H9 (cell line): ENCODE data around the gene FBXO28. TPM values are rescaled to one million over a fixed set of nuclear protein-coding genes. Genes with fewer than 3 reads are reported as not detected.

ENCODE experiments used
- DNase-seq: peaks from one replicate; pipeline ENCODE4 v3.0.0-alpha.2; 2017
- H2AFZ ChIP-seq: one replicate; pipeline ENCODE4 v1.6.1; 2013; ENCODE audit warnings: mild to moderate bottlenecking, low read length, control low read depth, moderate library complexity
- H2AK5ac ChIP-seq: 2 replicates; pipeline ENCODE4 v1.6.1; 2013; ENCODE audit warnings: low read length, control low read depth, mixed read lengths; ENCODE audit not compliant: insufficient read length
- H2BK120ac ChIP-seq: one replicate; pipeline ENCODE4 v1.6.1; 2013; ENCODE audit warnings: low read depth, mild to moderate bottlenecking, low read length, control low read depth, inconsistent platforms; ENCODE audit not compliant: poor library complexity, severe bottlenecking
- H2BK12ac ChIP-seq: 2 replicates; pipeline ENCODE4 v1.6.1; 2013; ENCODE audit warnings: low read length, control low read depth, mixed read lengths, low read depth; ENCODE audit not compliant: insufficient read length
- H2BK15ac ChIP-seq: 2 replicates; pipeline ENCODE4 v1.6.1; 2013; ENCODE audit warnings: low read depth, low read length, control low read depth
- H2BK20ac ChIP-seq: one replicate; pipeline ENCODE4 v1.6.1; 2013; ENCODE audit warnings: low read depth, mild to moderate bottlenecking, low read length, control low read depth, inconsistent platforms; ENCODE audit not compliant: poor library complexity, severe bottlenecking
- H2BK5ac ChIP-seq: 2 replicates; pipeline ENCODE4 v1.6.1; 2013; ENCODE audit warnings: low read length, control low read depth, mixed read lengths; ENCODE audit not compliant: insufficient read length
- H3K14ac ChIP-seq: 2 replicates; pipeline ENCODE4 v1.6.1; 2013; ENCODE audit warnings: low read length, control low read depth; ENCODE audit not compliant: insufficient read depth
- H3K18ac ChIP-seq: 2 replicates; pipeline ENCODE4 v1.6.1; 2013; ENCODE audit warnings: low read depth, mild to moderate bottlenecking, mixed read lengths, low read length, control low read depth; ENCODE audit not compliant: insufficient read length
- H3K23ac ChIP-seq: 2 replicates; pipeline ENCODE4 v1.6.1; 2013; ENCODE audit warnings: low read length, control low read depth, mixed read lengths, low read depth; ENCODE audit not compliant: insufficient read length
- H3K23me2 ChIP-seq: 2 replicates; pipeline ENCODE4 v1.6.1; 2013; ENCODE audit warnings: low read depth, mild to moderate bottlenecking, mixed read lengths, low read length, control low read depth; ENCODE audit not compliant: insufficient read length, poor library complexity, severe bottlenecking
- H3K27ac ChIP-seq: 2 replicates; pipeline ENCODE4 v1.5.1; 2013; ENCODE audit warnings: low read length, control low read depth, mixed read lengths, low read depth; ENCODE audit not compliant: insufficient read length
- H3K27me3 ChIP-seq: 2 replicates; pipeline ENCODE4 v1.6.1; 2013; ENCODE audit warnings: low read length, control low read depth, inconsistent platforms; ENCODE audit not compliant: insufficient read depth
- H3K4ac ChIP-seq: 2 replicates; pipeline ENCODE4 v1.6.1; 2013; ENCODE audit warnings: low read depth, mild to moderate bottlenecking, control low read depth, inconsistent platforms, low read length, moderate library complexity
- H3K4me1 ChIP-seq: 2 replicates; pipeline ENCODE4 v1.6.1; 2013; ENCODE audit warnings: low read length, control low read depth, inconsistent platforms; ENCODE audit not compliant: insufficient read depth
- H3K4me2 ChIP-seq: 2 replicates; pipeline ENCODE4 v1.6.1; 2013; ENCODE audit warnings: low read length, control low read depth, mixed read lengths; ENCODE audit not compliant: insufficient read length, insufficient read depth
- H3K56ac ChIP-seq: 2 replicates; pipeline ENCODE4 v1.6.1; 2013; ENCODE audit warnings: low read depth, mild to moderate bottlenecking, mixed read lengths, low read length, control low read depth; ENCODE audit not compliant: insufficient read length
- H3K79me1 ChIP-seq: 2 replicates; pipeline ENCODE4 v1.6.1; 2013; ENCODE audit warnings: low read depth, mild to moderate bottlenecking, moderate library complexity, low read length, control low read depth, inconsistent platforms; ENCODE audit not compliant: insufficient read depth, poor library complexity, severe bottlenecking
- H3K79me2 ChIP-seq: 2 replicates; pipeline ENCODE4 v1.6.1; 2013; ENCODE audit warnings: low read length, control low read depth, inconsistent platforms; ENCODE audit not compliant: insufficient read depth
- H3K9ac ChIP-seq: 2 replicates; pipeline ENCODE4 v1.6.1; 2013; ENCODE audit warnings: low read length, control low read depth, mixed read lengths; ENCODE audit not compliant: insufficient read length; ENCODE audit errors: extremely low read depth
- H3K9me3 ChIP-seq: one replicate; pipeline ENCODE4 v1.6.1; 2013; ENCODE audit warnings: low read depth, low read length, inconsistent platforms; ENCODE audit not compliant: control insufficient read depth
- H3T11ph ChIP-seq: one replicate; pipeline ENCODE4 v1.6.1; 2013; ENCODE audit warnings: mild to moderate bottlenecking, low read length, control low read depth, inconsistent platforms
- H4K20me1 ChIP-seq: one replicate; pipeline ENCODE4 v1.6.1; 2013; ENCODE audit not compliant: control insufficient read depth, insufficient read length, insufficient read depth
- H4K5ac ChIP-seq: 2 replicates; pipeline ENCODE4 v1.6.1; 2013; ENCODE audit warnings: low read depth, mild to moderate bottlenecking, mixed read lengths, low read length, control low read depth; ENCODE audit not compliant: insufficient read length
- H4K8ac ChIP-seq: replicated peaks from 2 replicates; pipeline ENCODE4 v1.6.1; 2013; ENCODE audit warnings: low read length, control low read depth, mixed read lengths, low read depth; ENCODE audit not compliant: insufficient read length
- H4K91ac ChIP-seq: 2 replicates; pipeline ENCODE4 v1.6.1; 2013; ENCODE audit warnings: low read depth, mild to moderate bottlenecking, moderate library complexity, mixed read lengths, low read length, control low read depth; ENCODE audit not compliant: insufficient read length
- H3K27ac Mint-ChIP-seq, 3 experiments: 2 replicates in 2 of 3; 3 replicates in 1 of 3; pipeline ENCODE4 v1.8.0; 2020 to 2021; ENCODE audit warnings: mixed read lengths in 3 of 3, mild to moderate bottlenecking in 1 of 3, moderate library complexity in 1 of 3
- H3K27me3 Mint-ChIP-seq: 2 replicates; pipeline ENCODE4 v1.8.0; 2021; ENCODE audit warnings: low read depth, mild to moderate bottlenecking, moderate library complexity, mixed read lengths
- H3K36me3 Mint-ChIP-seq, 3 experiments: 2 replicates in 2 of 3; 3 replicates in 1 of 3; pipeline ENCODE4 v1.8.0; 2020 to 2021; ENCODE audit warnings: low read depth in 3 of 3, mixed read lengths in 3 of 3; ENCODE audit not compliant: insufficient read depth in 1 of 3
- H3K4me1 Mint-ChIP-seq, 2 experiments: 2 replicates each; pipeline ENCODE4 v1.8.0; 2020; ENCODE audit warnings: mixed read lengths in 2 of 2
- H3K4me3 Mint-ChIP-seq, 2 experiments: 2 replicates in 1 of 2; 3 replicates in 1 of 2; pipeline ENCODE4 v1.8.0; 2020 to 2021; ENCODE audit warnings: mild to moderate bottlenecking in 2 of 2, mixed read lengths in 2 of 2, moderate library complexity in 1 of 2
- H3K9me3 Mint-ChIP-seq, 2 experiments: 2 replicates in 1 of 2; 3 replicates in 1 of 2; pipeline ENCODE4 v1.8.0; 2020; ENCODE audit warnings: mild to moderate bottlenecking in 2 of 2, mixed read lengths in 2 of 2, moderate library complexity in 1 of 2
- CTCF ChIP-seq: fragments of 200-600 bp; sonication (generic); conservative IDR thresholded peaks from 3 replicates; pipeline ENCODE4 v1.8.0; 2021; ENCODE audit warnings: antibody characterized with exemption, mild to moderate bottlenecking
- WGBS: extraction: QIAGEN DNeasy Blood & Tissue Kit; methylation state at CpG from one replicate; pipeline ENCODE4 v1.1.7; 2013; ENCODE audit warnings: missing lambda C conversion rate, low lambda C conversion rate, mixed read lengths; ENCODE audit not compliant: insufficient read length; ENCODE audit errors: extremely low coverage; 5-methylcytosine and 5-hydroxymethylcytosine counted together
- total RNA-seq: library from RNA; stranded (reverse); gene quantifications from 2 replicates; pipeline ENCODE4 v1.2.1, GENCODE V29; 2021

FBXO28 gene
- total RNA-seq, 1 experiment from 2014 or later = 55.0 TPM

GRCh38 chr1:224095339-224095738, 18.6 kb upstream of the FBXO28 start:
- H3K4me2 ChIP-seq = no peak overlapping the region
- H3K9ac ChIP-seq = no peak overlapping the region
- no peak overlapping the region for H2BK120ac ChIP-seq
- no peak overlapping the region for H3K4me3 Mint-ChIP-seq
- H3K18ac ChIP-seq = no peak overlapping the region
- H3K27me3 ChIP-seq = no peaks in the 10 kb centered on the region; the same call in 1 of the 2 replicates
- no peaks in the 10 kb centered on the region for H3K23me2 ChIP-seq
- no peak for TF ChIP-seq CTCF
- no peak overlapping the region for H3K14ac ChIP-seq
- no peak overlapping the region for H2BK5ac ChIP-seq
- H3K79me2 ChIP-seq = no peaks in the 10 kb centered on the region
- H3K27ac Mint-ChIP-seq = no peak overlapping the region
- H3K23ac ChIP-seq = no peak overlapping the region
- no peak overlapping the region for H3K27ac ChIP-seq
- H2AK5ac ChIP-seq = no peak overlapping the region
- no peak overlapping the region for H3K4ac ChIP-seq
- H3T11ph ChIP-seq = no peak overlapping the region
- H4K20me1 ChIP-seq = no peaks in the 10 kb centered on the region
- no peaks in the 10 kb centered on the region for H3K9me3 ChIP-seq
- DNase-seq = no peak
- H2AFZ ChIP-seq = no peak overlapping the region
- H2BK20ac ChIP-seq = no peak overlapping the region
- no peaks in the 10 kb centered on the region for H3K4me1 ChIP-seq
- H2BK12ac ChIP-seq = no peak overlapping the region
- H3K79me1 ChIP-seq = no peaks in the 10 kb centered on the region
- peaks cover 7% of the 10 kb centered on the region for H3K27me3 Mint-ChIP-seq
- no peak overlapping the region for H4K91ac ChIP-seq
- H4K5ac ChIP-seq = no peak overlapping the region
- H3K9me3 Mint-ChIP-seq = peaks cover 5 to 10% of the 10 kb centered on the region in 2 experiments; a peak in 4 of 5 replicates
- WGBS = no CpG with 5 or more reads among the region's 1 CpG
- no peak overlapping the region for H2BK15ac ChIP-seq
- H4K8ac ChIP-seq = no peak overlapping the region
- H3K4me1 Mint-ChIP-seq = peaks cover 0 to 1% of the 10 kb centered on the region in 2 experiments; a peak in 2 of 4 replicates
- no peak overlapping the region for H3K56ac ChIP-seq
- peaks cover 3 to 7% (median 6%) of the 10 kb centered on the region in 3 experiments; a peak in 4 of 7 replicates for H3K36me3 Mint-ChIP-seq
